Adrenal gland (tissue), 5 donors: ENCODE measurements around the gene MTHFD1.

Source experiments
- POLR2A ChIP-seq, 2 donors: fragments of 450-650 bp; IDR thresholded peaks; one replicate each; pipeline ENCODE4 v1.6.1; 2017; ENCODE audit warnings: antibody characterized with exemption in 2 of 2, mild to moderate bottlenecking in 2 of 2, moderate library complexity in 1 of 2
- TF ChIP-seq, protein P1 (sequence below), 6 experiments: fragments of 450-650 bp in 4 of 6; fragments of 200-600 bp in 2 of 6; sonication (generic) in 1 of 6; IDR thresholded peaks; 1 replicate in 5 of 6; 2 replicates in 1 of 6; pipeline versions ENCODE4 v1.5.1 to v1.8.0; 2016 to 2021; ENCODE audit warnings: antibody characterized with exemption in 6 of 6, mild to moderate bottlenecking in 2 of 6, moderate library complexity in 1 of 6
- donor health status: DM: no; HTN: no; CAD: no.

DNA sequence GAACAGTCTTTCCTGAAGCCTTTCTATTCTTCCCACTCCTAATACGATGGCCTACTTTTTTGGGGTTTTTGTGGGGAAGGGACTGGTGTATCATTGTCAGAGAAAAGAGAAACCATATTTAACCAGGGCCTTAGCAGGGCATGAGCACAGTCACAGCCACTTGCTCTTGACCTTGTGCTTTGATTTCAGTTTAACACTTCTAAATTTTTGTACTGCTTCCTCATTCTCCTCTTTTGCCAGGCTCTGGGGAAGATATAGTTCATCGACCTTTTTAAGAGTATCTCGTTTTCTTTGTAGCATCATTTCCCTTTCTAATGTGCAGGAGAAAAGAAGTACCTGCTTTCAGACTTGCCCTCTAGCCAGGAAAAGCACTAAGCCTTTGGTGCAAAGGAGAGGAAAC lies 118.6 kb downstream of the MTHFD1 start:
- no peak for TF ChIP-seq POLR2A (IDR thresholded peaks at IDR 0.05)
- TF ChIP-seq, protein P1, sequence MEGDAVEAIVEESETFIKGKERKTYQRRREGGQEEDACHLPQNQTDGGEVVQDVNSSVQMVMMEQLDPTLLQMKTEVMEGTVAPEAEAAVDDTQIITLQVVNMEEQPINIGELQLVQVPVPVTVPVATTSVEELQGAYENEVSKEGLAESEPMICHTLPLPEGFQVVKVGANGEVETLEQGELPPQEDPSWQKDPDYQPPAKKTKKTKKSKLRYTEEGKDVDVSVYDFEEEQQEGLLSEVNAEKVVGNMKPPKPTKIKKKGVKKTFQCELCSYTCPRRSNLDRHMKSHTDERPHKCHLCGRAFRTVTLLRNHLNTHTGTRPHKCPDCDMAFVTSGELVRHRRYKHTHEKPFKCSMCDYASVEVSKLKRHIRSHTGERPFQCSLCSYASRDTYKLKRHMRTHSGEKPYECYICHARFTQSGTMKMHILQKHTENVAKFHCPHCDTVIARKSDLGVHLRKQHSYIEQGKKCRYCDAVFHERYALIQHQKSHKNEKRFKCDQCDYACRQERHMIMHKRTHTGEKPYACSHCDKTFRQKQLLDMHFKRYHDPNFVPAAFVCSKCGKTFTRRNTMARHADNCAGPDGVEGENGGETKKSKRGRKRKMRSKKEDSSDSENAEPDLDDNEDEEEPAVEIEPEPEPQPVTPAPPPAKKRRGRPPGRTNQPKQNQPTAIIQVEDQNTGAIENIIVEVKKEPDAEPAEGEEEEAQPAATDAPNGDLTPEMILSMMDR (IDR thresholded peaks at IDR 0.05), result no peak
